HepG2 (cell line): ENCODE data around the gene GRIK4. TPM values are rescaled to one million over a fixed set of nuclear protein-coding genes. Genes with fewer than 3 reads are reported as not detected.

ENCODE experiments used
- ATAC-seq: fragments of 200-7000 bp; cut with Tn5 transposase; 3 replicates; pipeline ENCODE4 v1.9.1; 2020; ENCODE audit warnings: mild to moderate bottlenecking, moderate library complexity
- BruUV-seq: library from RNA; stranded (reverse); fragments of 400-500 nt; replicated peaks from 2 replicates; lab custom pipeline; 2021; lab: Mats Ljungman, UMichigan
- CTCF ChIA-PET: fragments of 300-600 bp; formaldehyde crosslinking; extraction: SDS; loops from one replicate; lab custom pipeline; 2021; ENCODE audit warnings: low total read pairs, inconsistent platforms, low intra/inter-chr PET ratio; lab: Yijun Ruan, JAX
- POLR2A ChIA-PET: fragments of 350-600 bp; sonication (Branson Sonifier 250); formaldehyde crosslinking; loops from one replicate; lab custom pipeline; 2020; ENCODE audit warnings: antibody characterized with exemption, inconsistent platforms; lab: Yijun Ruan, JAX
- DNase-seq: peaks from one replicate; pipeline ENCODE4 v3.0.0-alpha.2; 2015; ENCODE audit warnings: low spot score
- FAIRE-seq: peaks from 3 replicates; lab custom pipeline; 2011; peaks lifted over from hg19 to GRCh38; lab: Jason Lieb, UNC
- H2AFZ ChIP-seq: one replicate; pipeline ENCODE4 v1.6.1; 2011; ENCODE audit warnings: low read length, inconsistent platforms
- H3K27ac ChIP-seq: fragments of 300-600 bp; 3 replicates; pipeline ENCODE4 v1.8.0; 2011; ENCODE audit warnings: mixed run types, mild to moderate bottlenecking, mixed read lengths, low read length, inconsistent platforms; ENCODE audit not compliant: insufficient read depth; ENCODE audit errors: extremely low read length
- H3K27me3 ChIP-seq, 2 experiments: fragments of 200-600 bp in 1 of 2; 2 replicates in 1 of 2; 3 replicates in 1 of 2; pipeline versions ENCODE4 v1.6.0 to v1.8.0; 2011; ENCODE audit warnings: low read length in 2 of 2, mild to moderate bottlenecking in 2 of 2, moderate library complexity in 2 of 2, inconsistent platforms in 1 of 2; ENCODE audit not compliant: insufficient read depth in 2 of 2, control insufficient read depth in 1 of 2
- H3K36me3 ChIP-seq, 2 experiments: fragments of 200-600 bp in 1 of 2; replicated peaks in 1 of 2; 2 replicates in 1 of 2; 3 replicates in 1 of 2; pipeline versions ENCODE4 v1.5.1 to v1.8.0; 2011; ENCODE audit warnings: low read length in 2 of 2, inconsistent platforms in 1 of 2; ENCODE audit not compliant: insufficient read depth in 2 of 2, control insufficient read depth in 1 of 2
- H3K4me1 ChIP-seq: 2 replicates; pipeline ENCODE4 v1.5.1; 2012; ENCODE audit warnings: low read length, inconsistent platforms; ENCODE audit not compliant: insufficient read depth
- H3K4me2 ChIP-seq: 2 replicates; pipeline ENCODE4 v1.6.0; 2011; ENCODE audit warnings: low read depth, low read length, inconsistent platforms
- H3K4me3 ChIP-seq, 3 experiments: fragments of 200-600 bp in 1 of 3; sonication (generic), shearing (Covaris generic) in 1 of 3; replicated peaks in 1 of 3; 2 replicates each; pipeline ENCODE4 v1.5.1; 2011 to 2016; ENCODE audit warnings: low read length in 3 of 3, inconsistent platforms in 2 of 3, low read depth in 2 of 3, mild to moderate bottlenecking in 2 of 3, control low read depth in 1 of 3, mixed read lengths in 1 of 3; ENCODE audit not compliant: insufficient read depth in 1 of 3
- H3K79me2 ChIP-seq: one replicate; pipeline ENCODE4 v1.6.1; 2011; ENCODE audit warnings: low read length, inconsistent platforms; ENCODE audit not compliant: insufficient read depth
- H3K9ac ChIP-seq: 2 replicates; pipeline ENCODE4 v1.6.0; 2011; ENCODE audit warnings: mild to moderate bottlenecking, low read depth, low read length, inconsistent platforms; ENCODE audit not compliant: insufficient read depth
- H3K9me3 ChIP-seq: 2 replicates; pipeline ENCODE4 v1.5.1; 2012; ENCODE audit warnings: mild to moderate bottlenecking, low read length
- H4K20me1 ChIP-seq: 2 replicates; pipeline ENCODE4 v1.6.0; 2011; ENCODE audit warnings: inconsistent platforms, mild to moderate bottlenecking, low read length, moderate library complexity; ENCODE audit not compliant: insufficient read depth
- AHR ChIP-seq: IDR thresholded peaks from 2 replicates; pipeline ENCODE4 v1.6.1; 2018; ENCODE audit warnings: missing genetic modification reagents, missing compliant biosample characterization
- MYNN ChIP-seq: sonication (generic); formaldehyde crosslinking; IDR thresholded peaks from 2 replicates; pipeline ENCODE4 v1.4.0; 2020; ENCODE audit warnings: mild to moderate bottlenecking, low read depth, missing genetic modification reagents
- PHF8 ChIP-seq: sonication (generic); formaldehyde crosslinking; IDR thresholded peaks from 2 replicates; pipeline ENCODE4 v1.5.0; 2020; ENCODE audit warnings: missing genetic modification reagents
- RAD51 ChIP-seq: fragments of 450-650 bp; IDR thresholded peaks from 2 replicates; pipeline ENCODE4 v1.6.1; 2016; ENCODE audit warnings: borderline replicate concordance
- TBX3 ChIP-seq: fragments of 450-650 bp; IDR thresholded peaks from 2 replicates; pipeline ENCODE4 v1.6.1; 2017; ENCODE audit warnings: antibody characterized with exemption, mild to moderate bottlenecking, inconsistent platforms, borderline replicate concordance
- TEF ChIP-seq: sonication (generic); formaldehyde crosslinking; IDR thresholded peaks from 2 replicates; pipeline ENCODE4 v1.5.0; 2020; ENCODE audit warnings: missing genetic modification reagents
- ZBTB21 ChIP-seq: sonication (generic); formaldehyde crosslinking; IDR thresholded peaks from 2 replicates; pipeline ENCODE4 v1.4.0; 2020; ENCODE audit warnings: missing genetic modification reagents
- ZBTB34 ChIP-seq: sonication (generic); formaldehyde crosslinking; IDR thresholded peaks from 2 replicates; pipeline ENCODE4 v1.8.0; 2022; ENCODE audit warnings: mild to moderate bottlenecking, missing genetic modification reagents
- ZFP36L1 ChIP-seq: sonication (generic); formaldehyde crosslinking; IDR thresholded peaks from 2 replicates; pipeline ENCODE4 v1.8.0; 2022; ENCODE audit warnings: mild to moderate bottlenecking, missing genetic modification reagents, moderate library complexity
- ZNF558 ChIP-seq: sonication (generic); formaldehyde crosslinking; IDR thresholded peaks from 2 replicates; pipeline ENCODE4 v1.9.0; 2022; ENCODE audit warnings: mild to moderate bottlenecking, missing genetic modification reagents, borderline replicate concordance
- ZNF616 ChIP-seq: sonication (generic); formaldehyde crosslinking; IDR thresholded peaks from 2 replicates; pipeline ENCODE4 v1.5.0; 2020; ENCODE audit warnings: low read depth, mild to moderate bottlenecking, missing genetic modification reagents
- WGBS: methylation state at CpG from one replicate; pipeline ENCODE4 v1.1.6; 2017; ENCODE audit warnings: low lambda C conversion rate; 5-methylcytosine and 5-hydroxymethylcytosine counted together
- in situ Hi-C: cut with HindIII; loops from 2 replicates; pipeline ENCODE4 v1.10.0; 2017; ENCODE audit warnings: low pct_unique_long_range_greater_than_20kb; ENCODE audit not compliant: extremely low pct_ligation_motif_present
- intact Hi-C: fragments of 100-400 bp; cut with micrococcal nuclease; formaldehyde crosslinking; loops from one replicate; pipeline ENCODE4 v1.10.0; 2022; ENCODE audit not compliant: unreplicated experiment
- polyA plus RNA-seq, 8 experiments: library from polyadenylated mRNA; depleted of rRNA in 3 of 8; stranded (reverse) in 7 of 8; unstranded in 1 of 8; fragments of >200 nt; fragmentation: Illumina TruSeq in 4 of 8; extraction: Trizol in 4 of 8; gene quantifications; 2 replicates each; pipeline versions ENCODE4 v1.2.1 to v1.2.3, GENCODE V29; 2011 to 2016; ENCODE audit warnings: low read depth in 4 of 8, missing spikeins in 1 of 8, mixed read lengths in 1 of 8; ENCODE audit not compliant: insufficient read depth in 1 of 8
- total RNA-seq, 5 experiments: library from RNA; depleted of rRNA; stranded (reverse); fragments of >200 nt; fragmentation: Illumina TruSeq; extraction: Trizol; gene quantifications; 2 replicates each; pipeline ENCODE4 v1.2.3, GENCODE V29; 2016; ENCODE audit warnings: low read depth in 1 of 5
- TF ChIP-seq, protein P1 (sequence below), 2 experiments: fragments of 450-650 bp in 1 of 2; sonication (generic) in 1 of 2; formaldehyde crosslinking; IDR thresholded peaks; 2 replicates each; pipeline versions ENCODE4 v1.5.0 to v1.8.0; 2020 to 2022; ENCODE audit warnings: mild to moderate bottlenecking in 1 of 2, missing genetic modification reagents in 1 of 2

GRIK4 gene
- total and polyA plus RNA-seq, 2 of the 13 experiments (the other 11 are each of a cell fraction or from before 2014, with no cell fraction given) = 0.04 to 0.07 TPM

DNA sequence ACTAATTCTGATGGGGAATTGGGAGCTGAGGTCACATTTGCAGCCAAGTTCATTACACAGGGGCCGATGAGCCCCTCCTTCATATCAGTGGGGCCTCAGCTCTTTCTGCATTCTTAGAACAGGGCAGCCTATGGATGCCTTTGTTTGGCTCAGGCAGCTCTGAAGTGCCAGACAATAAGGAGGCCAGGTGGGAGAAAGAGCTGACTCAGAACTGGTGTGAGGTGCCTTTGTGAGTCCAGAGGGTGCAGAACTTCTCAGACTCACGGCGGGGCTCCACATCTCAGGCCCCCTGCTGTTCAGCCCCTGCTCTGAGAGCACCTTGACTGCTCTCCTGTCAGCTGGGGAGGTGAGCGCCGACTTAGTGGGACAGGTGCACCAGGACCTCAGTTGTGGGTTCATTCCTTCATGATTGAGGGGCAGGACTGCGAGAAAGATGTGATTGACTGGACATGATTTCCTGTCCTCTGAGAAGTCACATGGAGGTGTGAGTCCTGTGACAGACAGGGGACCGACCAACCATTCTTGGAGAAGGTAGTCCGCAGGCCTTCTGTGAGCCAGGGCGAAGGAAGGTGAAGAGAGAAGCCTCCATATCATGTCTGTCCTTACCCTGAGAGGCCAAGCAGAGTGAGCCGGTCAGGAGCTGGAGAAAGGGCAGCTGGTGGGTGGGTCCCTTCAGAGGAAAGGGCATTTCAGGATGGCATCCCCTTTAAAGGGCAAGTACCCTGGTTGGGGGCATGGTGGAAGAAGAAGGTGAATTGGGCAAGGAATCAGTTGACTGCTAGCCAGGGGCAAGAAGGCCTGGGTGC lies 267.3 kb downstream of the GRIK4 start:
- WGBS = 54% methylated on average over 10 of the region's 10 CpGs
- POLR2A ChIA-PET = no interaction called here
- in situ Hi-C loops = no loop called here

GRCh38 chr11:120780239-120780638 lies 268.7 kb downstream of the GRIK4 start:
- Histone ChIP-seq H3K9ac (no peak overlapping the region), H2AFZ (no peak overlapping the region), H3K36me3 (no peaks in the 10 kb centered on the region), H3K27me3 (peaks cover 0 to 17% of the 10 kb centered on the region in 2 experiments; a peak in 2 of 5 replicates), H3K4me1 (no peaks in the 10 kb centered on the region), H3K9me3 (no peaks in the 10 kb centered on the region), H3K79me2 (no peaks in the 10 kb centered on the region), H3K4me3 (no peak overlapping the region), H4K20me1 (no peaks in the 10 kb centered on the region), H3K27ac (no peak overlapping the region), H3K4me2 (no peak overlapping the region)
- no peak for ATAC-seq
- ChIA-PET POLR2A (no interaction called here), CTCF (no interaction called here)
- FAIRE-seq = no peak
- intact Hi-C loops = no loop called here
- in situ Hi-C loops = no loop called here
- BruUV-seq = no TSS peak
- TF ChIP-seq AHR (CRISPR knock-in tag) (no peak), RAD51 (no peak), TEF (no peak), ZNF558 (CRISPR knock-in tag) (no peak), ZBTB21 (CRISPR knock-in tag) (no peak), PHF8 (CRISPR knock-in tag) (no peak), ZBTB34 (CRISPR knock-in tag) (no peak), ZFP36L1 (CRISPR knock-in tag) (no peak), MYNN (CRISPR knock-in tag) (no peak), TBX3 (no peak)
- TF ChIP-seq, protein P1, sequence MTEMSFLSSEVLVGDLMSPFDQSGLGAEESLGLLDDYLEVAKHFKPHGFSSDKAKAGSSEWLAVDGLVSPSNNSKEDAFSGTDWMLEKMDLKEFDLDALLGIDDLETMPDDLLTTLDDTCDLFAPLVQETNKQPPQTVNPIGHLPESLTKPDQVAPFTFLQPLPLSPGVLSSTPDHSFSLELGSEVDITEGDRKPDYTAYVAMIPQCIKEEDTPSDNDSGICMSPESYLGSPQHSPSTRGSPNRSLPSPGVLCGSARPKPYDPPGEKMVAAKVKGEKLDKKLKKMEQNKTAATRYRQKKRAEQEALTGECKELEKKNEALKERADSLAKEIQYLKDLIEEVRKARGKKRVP (CRISPR knock-in tag; IDR thresholded peaks at IDR 0.05) = no peak
- WGBS = 3% methylated on average over 2 of the region's 2 CpGs
- DNase-seq = no peak

More for the DNA sequence above, 267.3 kb downstream of the GRIK4 start:
- DNase-seq = no peak
- Histone ChIP-seq H3K4me3 (no peak overlapping the region), H3K36me3 (no peaks in the 10 kb centered on the region), H3K27ac (no peak overlapping the region), H3K27me3 (peaks cover 0 to 17% of the 10 kb centered on the region in 2 experiments; a peak in 2 of 5 replicates), H4K20me1 (no peaks in the 10 kb centered on the region), H3K4me1 (no peaks in the 10 kb centered on the region), H3K9ac (no peak overlapping the region), H3K4me2 (no peak overlapping the region), H3K79me2 (no peaks in the 10 kb centered on the region), H3K9me3 (no peaks in the 10 kb centered on the region), H2AFZ (no peak overlapping the region)
- FAIRE-seq = no peak
- TF ChIP-seq ZNF616 (CRISPR knock-in tag) = no peak
- no TSS peak for BruUV-seq
- CTCF ChIA-PET = no interaction called here
- peak; percentile 34; the same call in 1 of the 3 replicates for ATAC-seq
- intact Hi-C loops = no loop called here
